ENCODE measurements around the gene DDX25.

DDX25 gene

GRCh38 chr11:125949271-125950177 lies 45.2 kb downstream of the DDX25 start:
- no peak for TF ChIP-seq CTCF (IDR thresholded peaks at IDR 0.05; ENCODE audit: low read depth, low read length)
- H3K4me3 ChIP-seq (ENCODE audit: low read depth, low read length): no peak overlapping the region

- H3K4me3 ChIP-seq (ENCODE audit: low read depth, low read length): no peak overlapping the region
- no peak for TF ChIP-seq CTCF (IDR thresholded peaks at IDR 0.05; ENCODE audit: low read depth, low read length)
These were observed 45.8 kb downstream of the DDX25 start for GRCh38 chr11:125950178-125950490.

- TF ChIP-seq CTCF (IDR thresholded peaks at IDR 0.05; ENCODE audit: low read depth, low read length): no peak
- H3K4me3 ChIP-seq (ENCODE audit: low read depth, low read length): no peak overlapping the region
These were observed 46.7 kb downstream of the DDX25 start for GRCh38 chr11:125950696-125951651.

- no peak for TF ChIP-seq CTCF (IDR thresholded peaks at IDR 0.05; ENCODE audit: low read depth, low read length)
- H3K4me3 ChIP-seq (ENCODE audit: low read depth, low read length): no peak overlapping the region
These were observed 47.4 kb downstream of the DDX25 start for GRCh38 chr11:125951731-125952130.

GRCh38 chr11:125952559-125952958 lies 48.3 kb downstream of the DDX25 start:
- no peak overlapping the region for H3K4me3 ChIP-seq (ENCODE audit: low read depth, low read length)
- no peak for TF ChIP-seq CTCF (IDR thresholded peaks at IDR 0.05; ENCODE audit: low read depth, low read length)

GRCh38 chr11:125952973-125953372 lies 48.7 kb downstream of the DDX25 start:
- TF ChIP-seq CTCF (IDR thresholded peaks at IDR 0.05; ENCODE audit: low read depth, low read length): no peak

More at GRCh38 chr11:125952973-125953372, 48.7 kb downstream of the DDX25 start:
- H3K4me3 ChIP-seq (ENCODE audit: low read depth, low read length): no peak overlapping the region
